Measurements from ENCODE around the gene IKZF5. TPM values are rescaled to one million over a fixed set of nuclear protein-coding genes. Genes with fewer than 3 reads are reported as not detected.

Gene IKZF5
- total RNA-seq, 1 experiment from 2014 or later = 17.1 TPM

DNA sequence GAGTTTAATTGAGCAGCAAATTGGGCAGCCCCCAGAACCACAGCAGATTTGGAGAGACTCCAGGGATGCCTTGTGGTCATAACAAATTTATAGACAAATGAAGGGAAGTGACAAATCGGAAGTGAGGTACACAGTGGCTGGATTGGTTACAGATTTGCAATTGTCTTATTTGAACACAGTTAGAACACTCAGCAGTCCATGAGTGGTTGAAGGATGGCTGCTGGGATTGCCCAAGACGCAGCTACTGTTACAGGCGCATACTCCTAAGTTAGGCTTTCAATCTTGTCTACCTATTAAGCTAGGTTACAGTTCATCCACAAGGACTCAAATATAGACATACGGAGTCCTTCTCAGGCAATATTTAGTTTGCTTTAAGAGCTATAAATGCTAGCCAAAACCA, 7.6 kb upstream of the IKZF5 start:
- CTCF ChIA-PET = interaction anchor here (1.1 kb wide), 1 partner anchor 27 kb away, joined by 3 read pairs; no protein-coding TSS in a partner anchor

DNA sequence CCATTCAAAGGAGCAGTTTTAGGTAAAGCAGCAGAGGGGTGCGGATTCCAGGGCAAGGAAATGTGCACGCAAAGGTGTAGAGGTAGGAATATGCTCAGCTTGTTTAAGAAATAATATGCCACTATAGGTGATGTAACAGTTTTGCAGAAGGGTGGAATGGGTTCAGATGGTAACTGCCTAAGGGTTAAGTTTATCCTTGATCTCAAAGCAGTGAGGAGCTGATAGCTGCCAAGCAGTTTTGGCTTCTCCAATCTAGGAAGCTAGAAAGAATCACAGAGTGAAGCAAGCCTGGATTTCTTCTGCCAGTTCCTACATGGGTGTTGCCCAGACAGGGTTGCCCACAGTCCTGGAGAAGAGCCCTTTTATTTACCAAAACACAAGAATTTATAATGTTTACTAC, 6.2 kb upstream of the IKZF5 start:
- ATAC-seq (no peak), DNase-seq (ENCODE audit: low read depth, low spot score) (no peak)
- Histone ChIP-seq H3K9me2 (ENCODE audit: insufficient read depth) (no peaks in the 10 kb centered on the region), H3K79me2 (ENCODE audit: insufficient read depth, low read length) (no peaks in the 10 kb centered on the region), H3K4me1 (ENCODE audit: control insufficient read depth in 1 of 2, insufficient read depth in 2 of 2, low read length in 2 of 2) (peaks cover under 1 to 4% of the 10 kb centered on the region in 2 experiments; a peak in 3 of 4 replicates), H3K4me3 (replicated peaks in 1 of 2; ENCODE audit: low read depth in 1 of 2, low read length in 2 of 2) (no peak overlapping the region), H3K9me3 (ENCODE audit: control insufficient read depth in 1 of 2, insufficient read depth in 1 of 2, low read depth in 1 of 2, low read length in 2 of 2) (no peaks in the 10 kb centered on the region), H2AFZ (ENCODE audit: low read depth, low read length, poor library complexity, severe bottlenecking) (no peak overlapping the region), H3K36me3 (ENCODE audit: control insufficient read depth in 1 of 2, insufficient read depth in 2 of 2, low read length in 2 of 2) (no peaks in the 10 kb centered on the region), H3K4me2 (ENCODE audit: low read length) (no peak overlapping the region), H3K27me3 (ENCODE audit: insufficient read depth, low read length) (no peaks in the 10 kb centered on the region), H3K27ac (ENCODE audit: low read depth, low read length) (no peak overlapping the region), H3K9ac (ENCODE audit: low read length) (no peak overlapping the region), H4K20me1 (ENCODE audit: insufficient read depth) (no peaks in the 10 kb centered on the region)
- intact Hi-C loops (cut with micrococcal nuclease) = no loop called here
- TF ChIP-seq RAD21 (IDR thresholded peaks at IDR 0.05; ENCODE audit: low read depth) = no peak
- TF ChIP-seq, protein P1, sequence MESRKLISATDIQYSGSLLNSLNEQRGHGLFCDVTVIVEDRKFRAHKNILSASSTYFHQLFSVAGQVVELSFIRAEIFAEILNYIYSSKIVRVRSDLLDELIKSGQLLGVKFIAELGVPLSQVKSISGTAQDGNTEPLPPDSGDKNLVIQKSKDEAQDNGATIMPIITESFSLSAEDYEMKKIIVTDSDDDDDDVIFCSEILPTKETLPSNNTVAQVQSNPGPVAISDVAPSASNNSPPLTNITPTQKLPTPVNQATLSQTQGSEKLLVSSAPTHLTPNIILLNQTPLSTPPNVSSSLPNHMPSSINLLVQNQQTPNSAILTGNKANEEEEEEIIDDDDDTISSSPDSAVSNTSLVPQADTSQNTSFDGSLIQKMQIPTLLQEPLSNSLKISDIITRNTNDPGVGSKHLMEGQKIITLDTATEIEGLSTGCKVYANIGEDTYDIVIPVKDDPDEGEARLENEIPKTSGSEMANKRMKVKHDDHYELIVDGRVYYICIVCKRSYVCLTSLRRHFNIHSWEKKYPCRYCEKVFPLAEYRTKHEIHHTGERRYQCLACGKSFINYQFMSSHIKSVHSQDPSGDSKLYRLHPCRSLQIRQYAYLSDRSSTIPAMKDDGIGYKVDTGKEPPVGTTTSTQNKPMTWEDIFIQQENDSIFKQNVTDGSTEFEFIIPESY (IDR thresholded peaks at IDR 0.05; ENCODE audit: extremely low read depth, insufficient replicate concordance, low read length) = no peak
- TF ChIP-seq, protein P2, sequence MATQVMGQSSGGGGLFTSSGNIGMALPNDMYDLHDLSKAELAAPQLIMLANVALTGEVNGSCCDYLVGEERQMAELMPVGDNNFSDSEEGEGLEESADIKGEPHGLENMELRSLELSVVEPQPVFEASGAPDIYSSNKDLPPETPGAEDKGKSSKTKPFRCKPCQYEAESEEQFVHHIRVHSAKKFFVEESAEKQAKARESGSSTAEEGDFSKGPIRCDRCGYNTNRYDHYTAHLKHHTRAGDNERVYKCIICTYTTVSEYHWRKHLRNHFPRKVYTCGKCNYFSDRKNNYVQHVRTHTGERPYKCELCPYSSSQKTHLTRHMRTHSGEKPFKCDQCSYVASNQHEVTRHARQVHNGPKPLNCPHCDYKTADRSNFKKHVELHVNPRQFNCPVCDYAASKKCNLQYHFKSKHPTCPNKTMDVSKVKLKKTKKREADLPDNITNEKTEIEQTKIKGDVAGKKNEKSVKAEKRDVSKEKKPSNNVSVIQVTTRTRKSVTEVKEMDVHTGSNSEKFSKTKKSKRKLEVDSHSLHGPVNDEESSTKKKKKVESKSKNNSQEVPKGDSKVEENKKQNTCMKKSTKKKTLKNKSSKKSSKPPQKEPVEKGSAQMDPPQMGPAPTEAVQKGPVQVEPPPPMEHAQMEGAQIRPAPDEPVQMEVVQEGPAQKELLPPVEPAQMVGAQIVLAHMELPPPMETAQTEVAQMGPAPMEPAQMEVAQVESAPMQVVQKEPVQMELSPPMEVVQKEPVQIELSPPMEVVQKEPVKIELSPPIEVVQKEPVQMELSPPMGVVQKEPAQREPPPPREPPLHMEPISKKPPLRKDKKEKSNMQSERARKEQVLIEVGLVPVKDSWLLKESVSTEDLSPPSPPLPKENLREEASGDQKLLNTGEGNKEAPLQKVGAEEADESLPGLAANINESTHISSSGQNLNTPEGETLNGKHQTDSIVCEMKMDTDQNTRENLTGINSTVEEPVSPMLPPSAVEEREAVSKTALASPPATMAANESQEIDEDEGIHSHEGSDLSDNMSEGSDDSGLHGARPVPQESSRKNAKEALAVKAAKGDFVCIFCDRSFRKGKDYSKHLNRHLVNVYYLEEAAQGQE (IDR thresholded peaks at IDR 0.05; ENCODE audit: low read depth) = no peak
- ChIA-PET POLR2A (no interaction called here), CTCF (interaction anchor here (1.1 kb wide), 1 partner anchor 28 kb away, joined by 3 read pairs; no protein-coding TSS in a partner anchor), RAD21 (ENCODE audit: low non-redundant PET in 1 of 2, low total read pairs in 2 of 2, uncharacterized antibody in 2 of 2, unreplicated experiment in 2 of 2) (no interaction called here)
- no TSS peak for BruUV-seq (replicated peaks)

More for the DNA sequence above, 7.6 kb upstream of the IKZF5 start:
- no peaks in the 10 kb centered on the region for H3K9me3 ChIP-seq (ENCODE audit: control insufficient read depth in 1 of 2, insufficient read depth in 1 of 2, low read depth in 1 of 2, low read length in 2 of 2)
- no peak for ATAC-seq
- ChIA-PET POLR2A (no interaction called here), RAD21 (ENCODE audit: low non-redundant PET in 1 of 2, low total read pairs in 2 of 2, uncharacterized antibody in 2 of 2, unreplicated experiment in 2 of 2) (no interaction called here)
- no peak for TF ChIP-seq JUND (IDR thresholded peaks at IDR 0.05)
- no peak for TF ChIP-seq EGR1 (IDR thresholded peaks at IDR 0.05; ENCODE audit: low read depth)
- no peak for TF ChIP-seq SIN3A (IDR thresholded peaks at IDR 0.05; ENCODE audit: low read depth)
- TF ChIP-seq RAD21 (IDR thresholded peaks at IDR 0.05; ENCODE audit: low read depth) = no peak
- no peak for TF ChIP-seq EZH2phosphoT487 (IDR thresholded peaks at IDR 0.05; ENCODE audit: borderline replicate concordance)
- no peak for TF ChIP-seq ZFX (IDR thresholded peaks at IDR 0.05)
- TF ChIP-seq, protein P3, sequence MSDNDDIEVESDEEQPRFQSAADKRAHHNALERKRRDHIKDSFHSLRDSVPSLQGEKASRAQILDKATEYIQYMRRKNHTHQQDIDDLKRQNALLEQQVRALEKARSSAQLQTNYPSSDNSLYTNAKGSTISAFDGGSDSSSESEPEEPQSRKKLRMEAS (IDR thresholded peaks at IDR 0.05) = no peak
- no peak overlapping the region for H3K9ac ChIP-seq (ENCODE audit: low read length)
- H3K36me3 ChIP-seq (ENCODE audit: control insufficient read depth in 1 of 2, insufficient read depth in 2 of 2, low read length in 2 of 2) = no peaks in the 10 kb centered on the region
- no peaks in the 10 kb centered on the region for H3K27me3 ChIP-seq (ENCODE audit: insufficient read depth, low read length)
- no peaks in the 10 kb centered on the region for H3K9me2 ChIP-seq (ENCODE audit: insufficient read depth)
- H3K4me1 ChIP-seq (ENCODE audit: control insufficient read depth in 1 of 2, insufficient read depth in 2 of 2, low read length in 2 of 2) = no peaks in the 10 kb centered on the region
- no peak for DNase-seq (ENCODE audit: low read depth, low spot score)
- no peaks in the 10 kb centered on the region for H3K79me2 ChIP-seq (ENCODE audit: insufficient read depth, low read length)
- BruUV-seq (replicated peaks) = no TSS peak
- no peak overlapping the region for H3K4me2 ChIP-seq (ENCODE audit: low read length)
- H3K27ac ChIP-seq (ENCODE audit: low read depth, low read length) = no peak overlapping the region
- H3K4me3 ChIP-seq (replicated peaks in 1 of 2; ENCODE audit: low read depth in 1 of 2, low read length in 2 of 2) = no peak overlapping the region
- H2AFZ ChIP-seq (ENCODE audit: low read depth, low read length, poor library complexity, severe bottlenecking) = no peak overlapping the region
- intact Hi-C loops (cut with micrococcal nuclease) = no loop called here
- no peaks in the 10 kb centered on the region for H4K20me1 ChIP-seq (ENCODE audit: insufficient read depth)

Measured in HCT116 (cell line).